Mucosa of descending colon (tissue), 3 donors: ENCODE data around the gene BCAR3. TPM values are rescaled to one million over a fixed set of nuclear protein-coding genes. Genes with fewer than 3 reads are reported as not detected.
A peak's percentile ranks its signal among the peaks of the same experiment; 100 is the strongest.

ENCODE experiments used
- ATAC-seq: fragments of 200-7000 bp; cut with Tn5 transposase; one replicate; pipeline ENCODE4 v1.9.1; 2020; ENCODE audit warnings: mild to moderate bottlenecking, moderate library complexity
- DNase-seq, 3 donors: peaks; one replicate each; pipeline ENCODE4 v3.0.0-alpha.2; 2020
- H3K36me3 ChIP-seq: fragments of 200-600 bp; one replicate; pipeline ENCODE4 v1.8.0; 2021; ENCODE audit warnings: low read depth, mild to moderate bottlenecking
- H3K4me1 ChIP-seq: fragments of 200-600 bp; one replicate; pipeline ENCODE4 v1.8.0; 2021; ENCODE audit warnings: low read depth, mild to moderate bottlenecking
- H3K4me3 ChIP-seq: fragments of 200-600 bp; one replicate; pipeline ENCODE4 v1.8.0; 2021; ENCODE audit warnings: mild to moderate bottlenecking
- H3K9me3 ChIP-seq: fragments of 200-600 bp; one replicate; pipeline ENCODE4 v1.8.0; 2021; ENCODE audit warnings: mild to moderate bottlenecking
- intact Hi-C, 2 donors: fragments of 100-400 bp; cut with DNase I in 1 of 2; cut with micrococcal nuclease in 1 of 2; formaldehyde crosslinking; loops; one replicate each; pipeline versions ENCODE4 v1.11.0 to v1.11.1; 2022; cut with DNase I, micrococcal nuclease
- total RNA-seq, 3 donors: library from RNA; stranded (reverse); fragmentation: NEBNext Ultra II Directional in 2 of 3; extraction: Animal tissue kit (Norgen Biotek cat#: 25700) in 2 of 3; gene quantifications; one replicate each; pipeline versions ENCODE4 v1.2.1 to v1.2.4, GENCODE V29; 2021 to 2023
- TF ChIP-seq, protein P1 (sequence below): fragments of 200-600 bp; IDR thresholded peaks from one replicate; pipeline ENCODE4 v1.8.0; 2022; ENCODE audit warnings: antibody characterized with exemption, mild to moderate bottlenecking
- donor health status: DM: no; HTN: no; CAD: no; lungs with moderate emphysema.
- donor health status: DM: no; HTN: no; CAD: no.
- donor health status: DM: no; HTN: yes; CAD: no.

Gene BCAR3
- total RNA-seq, 3 donors from 2014 or later, result 37.2 to 73.7 (median 54.3) TPM

GRCh38 chr1:93552741-93553455 is 128.7 kb downstream of the BCAR3 start:
- DNase-seq (peak in 1 of 3 donors; percentile 29), ATAC-seq (peak; percentile 42)
- Histone ChIP-seq H3K4me3 (no peak overlapping the region), H3K36me3 (no peaks in the 10 kb centered on the region), H3K9me3 (no peaks in the 10 kb centered on the region), H3K4me1 (peaks cover 23% of the 10 kb centered on the region)
- TF ChIP-seq, protein P1, sequence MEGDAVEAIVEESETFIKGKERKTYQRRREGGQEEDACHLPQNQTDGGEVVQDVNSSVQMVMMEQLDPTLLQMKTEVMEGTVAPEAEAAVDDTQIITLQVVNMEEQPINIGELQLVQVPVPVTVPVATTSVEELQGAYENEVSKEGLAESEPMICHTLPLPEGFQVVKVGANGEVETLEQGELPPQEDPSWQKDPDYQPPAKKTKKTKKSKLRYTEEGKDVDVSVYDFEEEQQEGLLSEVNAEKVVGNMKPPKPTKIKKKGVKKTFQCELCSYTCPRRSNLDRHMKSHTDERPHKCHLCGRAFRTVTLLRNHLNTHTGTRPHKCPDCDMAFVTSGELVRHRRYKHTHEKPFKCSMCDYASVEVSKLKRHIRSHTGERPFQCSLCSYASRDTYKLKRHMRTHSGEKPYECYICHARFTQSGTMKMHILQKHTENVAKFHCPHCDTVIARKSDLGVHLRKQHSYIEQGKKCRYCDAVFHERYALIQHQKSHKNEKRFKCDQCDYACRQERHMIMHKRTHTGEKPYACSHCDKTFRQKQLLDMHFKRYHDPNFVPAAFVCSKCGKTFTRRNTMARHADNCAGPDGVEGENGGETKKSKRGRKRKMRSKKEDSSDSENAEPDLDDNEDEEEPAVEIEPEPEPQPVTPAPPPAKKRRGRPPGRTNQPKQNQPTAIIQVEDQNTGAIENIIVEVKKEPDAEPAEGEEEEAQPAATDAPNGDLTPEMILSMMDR, result no peak
- intact Hi-C loops, result no loop called here

GRCh38 chr1:93549811-93550210 is 131.8 kb downstream of the BCAR3 start:
- intact Hi-C loops, result no loop called here
- ATAC-seq (no peak), DNase-seq (no peak)
- Histone ChIP-seq H3K36me3 (no peaks in the 10 kb centered on the region), H3K4me1 (peaks cover 17% of the 10 kb centered on the region), H3K9me3 (no peaks in the 10 kb centered on the region), H3K4me3 (no peak overlapping the region)
- TF ChIP-seq, protein P1, result no peak

DNA sequence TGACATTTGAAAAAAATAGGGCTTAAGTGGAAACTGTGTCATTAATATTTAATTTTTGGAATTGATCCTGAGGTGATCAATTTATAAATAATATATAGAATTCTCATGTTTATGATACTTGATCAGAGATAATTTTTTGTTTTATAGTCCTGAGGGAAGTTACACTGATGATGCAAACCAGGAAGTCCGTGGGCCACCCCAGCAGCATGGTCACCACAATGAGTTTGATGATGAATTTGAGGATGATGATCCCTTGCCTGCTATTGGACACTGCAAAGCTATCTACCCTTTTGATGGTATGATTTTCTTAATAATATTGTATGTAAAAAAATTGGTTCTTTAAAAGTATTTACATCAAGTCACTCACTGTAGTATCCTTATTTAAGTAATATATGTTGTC is 132.5 kb downstream of the BCAR3 start:
- H3K36me3 ChIP-seq, result no peaks in the 10 kb centered on the region
- no peaks in the 10 kb centered on the region for H3K9me3 ChIP-seq
- DNase-seq (no peak), ATAC-seq (no peak)
- H3K4me1 ChIP-seq, result peaks cover 13% of the 10 kb centered on the region
- H3K4me3 ChIP-seq, result no peak overlapping the region
- TF ChIP-seq, protein P1, result no peak
- intact Hi-C loops, result no loop called here

- Histone ChIP-seq H3K9me3 (no peaks in the 10 kb centered on the region), H3K36me3 (no peaks in the 10 kb centered on the region), H3K4me3 (no peak overlapping the region), H3K4me1 (no peaks in the 10 kb centered on the region)
- ATAC-seq, result peak; percentile 29
- intact Hi-C loops, result no loop called here
- DNase-seq, result no peak
- TF ChIP-seq, protein P1, result no peak
Measured at GRCh38 chr1:93546162-93546863, 135.3 kb downstream of the BCAR3 start.

DNA sequence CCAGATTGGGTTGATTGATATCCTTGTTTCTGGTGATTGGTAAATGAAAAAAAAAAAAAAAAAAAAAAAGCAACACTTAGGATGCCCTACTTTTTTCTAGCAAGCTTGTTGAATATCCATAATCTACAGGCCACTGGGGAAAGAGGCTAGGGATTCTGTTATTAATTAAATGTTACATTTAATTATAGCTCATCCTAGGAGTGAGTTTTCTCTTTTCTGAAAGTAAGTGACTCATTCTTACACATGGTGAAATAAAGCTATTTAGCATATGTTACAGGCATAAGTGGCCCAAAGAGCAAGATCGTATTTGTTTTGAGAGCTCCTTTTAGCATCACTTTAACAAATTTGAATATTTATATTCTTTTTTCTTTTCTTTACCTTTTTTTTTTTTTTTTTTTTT is 139.2 kb downstream of the BCAR3 start:
- ATAC-seq, result no peak
- Histone ChIP-seq H3K36me3 (no peaks in the 10 kb centered on the region), H3K9me3 (no peaks in the 10 kb centered on the region), H3K4me1 (no peaks in the 10 kb centered on the region), H3K4me3 (no peak overlapping the region)
- TF ChIP-seq, protein P1, result no peak
- intact Hi-C loops, result no loop called here
- no peak for DNase-seq
